ENCODE results near the gene B4GALT2. TPM values are rescaled to one million over a fixed set of nuclear protein-coding genes. Genes with fewer than 3 reads are reported as not detected.

Gene B4GALT2
- total and polyA plus RNA-seq, 9 of the 15 experiments (the other 6 are each of a cell fraction or from before 2014, with no cell fraction given): 1.3 to 86.8 (median 43.8) TPM

GRCh38 chr1:43978551-43979260, at the start of gene B4GALT2 (continued):
- TF ChIP-seq E4F1 (CRISPR knock-in tag; IDR thresholded peaks at IDR 0.05; ENCODE audit: borderline replicate concordance) (no peak), OTX1 (CRISPR knock-in tag; IDR thresholded peaks at IDR 0.05) (no peak), NCOA4 (IDR thresholded peaks at IDR 0.05; ENCODE audit: partially characterized antibody) (no peak), L3MBTL2 (IDR thresholded peaks at IDR 0.05) (no peak), ZNF232 (CRISPR knock-in tag; IDR thresholded peaks at IDR 0.05) (no peak), HOMEZ (CRISPR knock-in tag; IDR thresholded peaks at IDR 0.05) (no peak), MED1 (CRISPR knock-in tag; IDR thresholded peaks at IDR 0.05; ENCODE audit: borderline replicate concordance) (no peak), SIX5 (IDR thresholded peaks at IDR 0.05; ENCODE audit: borderline replicate concordance in 1 of 2, insufficient read depth in 1 of 2, low read depth in 1 of 2, low read length in 2 of 2) (no peak), CTBP1 (IDR thresholded peaks at IDR 0.05; ENCODE audit: borderline replicate concordance) (no peak), FOXP1 (CRISPR knock-in tag; IDR thresholded peaks at IDR 0.05) (no peak), ZFP36 (IDR thresholded peaks at IDR 0.05; ENCODE audit: low read depth, low read length, partially characterized antibody) (no peak), HMGN3 (IDR thresholded peaks at IDR 0.05; ENCODE audit: borderline replicate concordance, extremely low read depth, insufficient read length, low read depth, low read length) (no peak), ZNF41 (CRISPR knock-in tag; conservative IDR thresholded peaks at IDR 0.05) (no peak), ZBTB5 (IDR thresholded peaks at IDR 0.05) (no peak), IRF2 (CRISPR knock-in tag; IDR thresholded peaks at IDR 0.05) (no peak), E2F5 (CRISPR knock-in tag; IDR thresholded peaks at IDR 0.05) (no peak), ZC3H8 (IDR thresholded peaks at IDR 0.05) (no peak), CTCF (IDR thresholded peaks at IDR 0.05 in 2 of 3, conservative IDR thresholded peaks at IDR 0.05 in 1 of 3; ENCODE audit: insufficient read depth in 2 of 3, low read depth in 1 of 3, low read length in 3 of 3) (no peak), CBX3 (IDR thresholded peaks at IDR 0.05; ENCODE audit: borderline replicate concordance in 1 of 2, low read length in 2 of 2) (no peak), MTA1 (IDR thresholded peaks at IDR 0.05; ENCODE audit: borderline replicate concordance) (no peak)

Data from K562 (cell line).